ENCODE measurements around the gene OR5H14.
"Not testable (repeated sequence)": the region's sequence is repeated elsewhere in the genome, so short reads cannot be mapped to it uniquely, and the experiment has no call there.

Gene OR5H14

DNA sequence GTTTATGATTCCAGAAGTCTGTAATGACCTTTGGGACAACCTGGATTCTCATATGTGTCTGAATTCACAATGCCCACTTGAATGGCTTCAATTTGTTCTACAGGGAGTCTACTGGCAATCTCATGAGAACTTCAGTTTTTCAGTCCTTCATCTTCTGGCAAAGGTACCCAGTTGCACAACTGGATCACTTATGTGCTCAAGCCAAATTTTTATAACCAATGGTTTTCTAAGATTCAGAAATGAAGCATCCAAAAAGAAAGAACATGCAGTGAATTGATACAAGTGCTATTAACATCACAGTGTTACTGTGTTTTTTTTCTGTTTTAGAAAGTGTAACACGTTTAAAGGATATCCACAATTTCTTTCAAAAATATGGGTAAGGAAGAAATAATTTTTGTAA is at the start of gene OR5H14:
Gene OR5H14, plus strand, starts transcription at position 301 of the 400 bp plus-strand sequence. CDS start 1,907 bp downstream, outside the sequence.
- Histone ChIP-seq H3K9me3 (ENCODE audit: control insufficient read depth, insufficient read depth, low read length) (no peaks in the 10 kb centered on the region), H3K36me3 (ENCODE audit: insufficient read depth, low read length) (no peaks in the 10 kb centered on the region), H3K4me1 (ENCODE audit: insufficient read depth, low read length) (no peaks in the 10 kb centered on the region), H3K9ac (ENCODE audit: low read depth, low read length) (no peak within 1 kb of the TSS)

DNA sequence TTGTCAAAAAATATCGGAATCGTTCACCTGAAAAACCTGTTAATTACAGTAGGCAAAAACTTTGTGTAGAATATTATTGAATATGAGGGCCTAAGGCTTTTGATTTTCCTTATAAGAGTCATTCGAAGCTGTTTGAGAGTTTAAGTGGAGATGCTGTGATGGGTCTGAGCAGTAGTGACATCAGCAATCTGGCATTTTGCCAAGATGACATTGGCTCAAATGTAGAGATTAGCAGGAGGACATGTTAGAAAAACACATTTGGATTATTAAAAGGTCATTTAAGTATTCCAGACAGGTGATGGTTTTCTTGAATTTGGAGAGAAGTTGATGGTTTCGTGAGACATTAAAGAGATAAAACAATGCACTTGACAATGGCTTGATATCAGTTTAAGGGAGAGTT is 47.4 kb upstream of the OR5H14 start:
- Histone ChIP-seq H3K4me1 (ENCODE audit: insufficient read depth, low read length) (no peaks in the 10 kb centered on the region), H3K9ac (ENCODE audit: low read depth, low read length) (no peak overlapping the region), H3K9me3 (ENCODE audit: control insufficient read depth, insufficient read depth, low read length) (no peaks in the 10 kb centered on the region), H3K36me3 (ENCODE audit: insufficient read depth, low read length) (no peaks in the 10 kb centered on the region)

DNA sequence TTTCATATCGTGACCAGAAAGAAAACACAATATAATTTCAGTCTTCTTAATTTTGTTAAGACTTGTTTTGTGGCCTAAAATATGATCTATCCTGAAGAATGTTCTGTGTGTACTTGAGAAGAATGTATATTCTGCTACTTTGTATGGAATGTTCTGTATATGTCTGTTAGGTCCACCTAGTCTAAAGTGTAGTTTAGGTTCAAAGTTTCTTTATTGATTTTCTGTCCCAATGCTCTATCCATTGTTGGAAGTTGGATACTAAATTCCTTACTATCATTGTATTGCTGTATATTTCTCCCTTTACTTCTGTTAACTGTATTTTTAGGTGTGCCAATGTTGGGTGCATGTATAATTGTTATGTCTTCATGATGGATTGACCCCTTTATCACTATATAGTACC is 39.1 kb upstream of the OR5H14 start:
- H3K36me3 ChIP-seq (ENCODE audit: insufficient read depth, low read length), result no peaks in the 10 kb centered on the region

DNA sequence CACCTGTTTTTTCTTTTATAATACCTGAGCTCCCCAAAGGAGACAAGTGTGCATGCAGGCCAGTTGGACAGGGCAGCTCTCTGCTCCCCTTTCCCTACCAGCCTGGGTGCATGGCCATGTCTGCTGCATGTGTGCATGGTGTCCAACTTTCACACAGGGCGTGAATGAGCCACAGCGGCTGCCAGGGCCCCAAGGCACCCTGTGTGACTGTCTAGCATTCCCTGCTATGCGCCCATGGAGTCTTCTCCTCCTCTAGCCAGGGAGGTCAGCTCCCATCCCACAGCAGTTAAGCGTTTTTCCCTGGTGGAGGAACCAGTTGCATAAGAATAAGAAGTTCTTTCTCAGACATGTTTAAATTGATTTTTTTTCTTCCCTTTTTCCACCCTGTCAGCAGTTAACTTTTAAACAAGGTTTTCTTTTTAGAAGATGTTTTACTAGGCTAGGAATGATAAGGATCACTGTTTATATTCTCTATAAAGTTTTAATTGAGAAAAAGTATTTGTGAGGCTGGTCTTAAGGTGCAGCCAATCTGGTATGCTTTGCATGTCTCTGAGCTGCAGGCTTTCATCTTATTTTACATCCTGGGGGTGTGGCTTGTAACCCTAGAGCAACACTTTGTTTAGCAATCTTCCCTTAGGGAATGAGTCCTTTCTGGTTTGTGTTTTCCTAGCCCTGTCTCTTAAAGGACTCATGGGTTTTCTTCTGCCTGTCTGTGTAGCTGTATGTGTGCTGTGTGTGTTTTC is 37.3 kb upstream of the OR5H14 start:
- H3K36me3 ChIP-seq (ENCODE audit: insufficient read depth, low read length), result no peaks in the 10 kb centered on the region
- H3K9me3 ChIP-seq (ENCODE audit: control insufficient read depth, insufficient read depth, low read length), result peaks cover 2% of the 10 kb centered on the region
- no peak overlapping the region for H3K9ac ChIP-seq (ENCODE audit: low read depth, low read length)
- H3K4me1 ChIP-seq (ENCODE audit: insufficient read depth, low read length), result no peaks in the 10 kb centered on the region

More for the DNA sequence above, 39.1 kb upstream of the OR5H14 start:
- Histone ChIP-seq H3K4me1 (ENCODE audit: insufficient read depth, low read length) (no peaks in the 10 kb centered on the region), H3K9ac (ENCODE audit: low read depth, low read length) (no peak overlapping the region), H3K9me3 (ENCODE audit: control insufficient read depth, insufficient read depth, low read length) (no peaks in the 10 kb centered on the region; the same call in 1 of the 2 replicates)

DNA sequence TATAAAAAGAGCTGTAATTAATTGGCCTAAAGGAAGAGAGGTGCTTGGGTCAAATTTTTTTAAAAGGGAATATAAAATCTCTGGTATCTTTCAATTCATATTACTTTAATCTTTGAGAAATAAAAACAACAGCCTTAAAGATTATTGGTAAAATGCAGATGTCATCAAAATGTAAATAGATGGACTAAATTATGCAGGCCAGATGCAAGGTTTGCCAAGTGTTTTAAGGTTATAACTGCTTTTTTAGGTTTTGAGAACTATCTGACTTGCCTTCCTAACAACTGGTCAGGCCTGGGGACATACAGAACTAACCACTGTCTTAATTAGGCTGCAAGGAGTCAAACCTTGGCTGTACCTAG is 36.8 kb upstream of the OR5H14 start:
- Histone ChIP-seq H3K36me3 (ENCODE audit: insufficient read depth, low read length) (no peaks in the 10 kb centered on the region), H3K9me3 (ENCODE audit: control insufficient read depth, insufficient read depth, low read length) (peaks cover 2% of the 10 kb centered on the region), H3K9ac (ENCODE audit: low read depth, low read length) (no peak overlapping the region), H3K4me1 (ENCODE audit: insufficient read depth, low read length) (no peaks in the 10 kb centered on the region)

DNA sequence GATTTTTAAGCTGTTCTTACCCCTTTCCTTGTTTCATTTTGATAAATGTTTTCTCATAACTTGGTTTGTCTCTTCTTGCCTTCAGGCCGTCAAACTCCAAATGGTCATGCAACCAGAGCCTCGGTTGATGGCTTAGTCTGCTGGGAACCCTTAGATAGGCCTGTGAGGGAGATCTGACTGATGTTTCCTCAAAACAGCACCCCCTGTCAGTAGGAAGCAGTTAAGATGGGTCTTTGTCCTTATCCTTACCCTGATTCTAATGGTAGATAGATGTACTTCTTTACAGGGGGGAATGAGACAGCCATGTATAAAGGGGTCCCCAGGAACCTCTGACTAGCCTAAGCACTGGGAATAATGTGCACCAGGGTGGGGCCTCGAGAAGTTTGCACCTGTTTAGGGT is 33.0 kb upstream of the OR5H14 start:
- H3K9ac ChIP-seq (ENCODE audit: low read depth, low read length), result no peak overlapping the region
- no peaks in the 10 kb centered on the region for H3K36me3 ChIP-seq (ENCODE audit: insufficient read depth, low read length)
- H3K4me1 ChIP-seq (ENCODE audit: insufficient read depth, low read length), result no peaks in the 10 kb centered on the region
- peaks cover 2% of the 10 kb centered on the region for H3K9me3 ChIP-seq (ENCODE audit: control insufficient read depth, insufficient read depth, low read length)

DNA sequence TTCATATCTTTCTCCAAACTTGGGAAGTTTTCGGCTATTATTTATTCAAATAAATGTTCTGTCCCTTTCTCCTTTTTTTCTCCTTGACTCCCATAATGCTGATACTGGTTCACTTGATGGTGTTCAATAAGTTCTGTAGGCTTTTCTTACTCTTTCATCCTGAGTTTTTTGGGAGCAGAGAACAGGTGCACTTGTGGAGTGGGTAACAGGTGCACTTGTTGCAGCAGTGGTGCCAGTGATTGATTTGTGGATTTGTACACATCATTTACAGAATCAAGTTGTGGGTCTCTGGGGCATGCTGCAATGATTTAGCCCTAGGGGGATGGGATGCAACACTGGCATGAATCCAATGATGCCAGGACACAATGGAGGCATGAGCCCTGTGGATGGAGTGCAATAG is 31.6 kb upstream of the OR5H14 start:
- no peaks in the 10 kb centered on the region for H3K36me3 ChIP-seq (ENCODE audit: insufficient read depth, low read length)
- H3K9ac ChIP-seq (ENCODE audit: low read depth, low read length), result no peak overlapping the region
- H3K4me1 ChIP-seq (ENCODE audit: insufficient read depth, low read length), result no peaks in the 10 kb centered on the region
- H3K9me3 ChIP-seq (ENCODE audit: control insufficient read depth, insufficient read depth, low read length), result peaks cover 2% of the 10 kb centered on the region

DNA sequence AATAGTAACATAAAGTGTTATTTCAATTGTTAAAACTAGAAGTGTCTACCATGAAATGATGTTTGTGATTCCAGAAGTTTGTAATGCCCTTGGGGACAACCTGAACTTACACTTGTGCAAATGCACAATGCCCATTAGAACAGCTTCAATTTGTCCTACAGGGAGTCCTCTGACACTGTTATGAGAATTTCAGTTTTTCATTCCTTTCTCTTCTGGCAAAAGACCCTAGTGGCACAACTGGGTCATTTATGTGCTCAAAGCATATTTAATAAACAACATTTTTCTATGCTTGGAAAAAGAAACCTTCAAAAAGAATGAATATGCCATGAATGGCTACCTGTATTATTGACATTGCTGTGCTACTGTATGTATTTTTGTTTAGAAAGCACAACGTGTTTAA is 16.9 kb upstream of the OR5H14 start, which contains the start of gene OR5H1:
Gene OR5H1, plus strand, starts transcription at position 301 of the 400 bp plus-strand sequence. CDS start 1,977 bp downstream, outside the sequence.
- no peaks in the 10 kb centered on the region for H3K9me3 ChIP-seq (ENCODE audit: control insufficient read depth, insufficient read depth, low read length)
- H3K9ac ChIP-seq (ENCODE audit: low read depth, low read length), result no peak within 1 kb of the TSS
- H3K4me1 ChIP-seq (ENCODE audit: insufficient read depth, low read length), result no peaks in the 10 kb centered on the region
- no peaks in the 10 kb centered on the region for H3K36me3 ChIP-seq (ENCODE audit: insufficient read depth, low read length)

DNA sequence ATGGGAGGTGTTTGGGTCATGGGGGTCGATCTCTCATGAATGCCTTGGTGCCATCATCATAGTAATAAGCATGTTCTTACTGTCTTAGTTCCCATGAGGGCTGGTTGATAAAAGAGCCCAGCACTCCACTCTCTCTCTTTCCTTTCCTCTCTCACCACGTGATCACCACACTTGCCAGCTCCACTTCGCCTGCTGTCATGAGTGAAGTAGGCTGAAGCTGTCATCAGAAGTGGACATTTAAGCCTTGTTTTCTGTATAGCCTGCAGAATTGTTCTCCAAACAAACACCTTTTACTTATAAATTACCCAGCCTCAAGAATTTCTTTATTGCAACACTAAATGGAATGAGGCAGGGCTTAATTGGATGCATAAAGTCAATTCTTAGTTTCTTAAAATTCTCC is 10.6 kb upstream of the OR5H14 start:
- peaks cover 8% of the 10 kb centered on the region; the same call in 1 of the 2 replicates for H3K4me1 ChIP-seq (ENCODE audit: insufficient read depth, low read length)
- no peaks in the 10 kb centered on the region for H3K9me3 ChIP-seq (ENCODE audit: control insufficient read depth, insufficient read depth, low read length)
- no peaks in the 10 kb centered on the region for H3K36me3 ChIP-seq (ENCODE audit: insufficient read depth, low read length)
- no peak overlapping the region for H3K9ac ChIP-seq (ENCODE audit: low read depth, low read length)

DNA sequence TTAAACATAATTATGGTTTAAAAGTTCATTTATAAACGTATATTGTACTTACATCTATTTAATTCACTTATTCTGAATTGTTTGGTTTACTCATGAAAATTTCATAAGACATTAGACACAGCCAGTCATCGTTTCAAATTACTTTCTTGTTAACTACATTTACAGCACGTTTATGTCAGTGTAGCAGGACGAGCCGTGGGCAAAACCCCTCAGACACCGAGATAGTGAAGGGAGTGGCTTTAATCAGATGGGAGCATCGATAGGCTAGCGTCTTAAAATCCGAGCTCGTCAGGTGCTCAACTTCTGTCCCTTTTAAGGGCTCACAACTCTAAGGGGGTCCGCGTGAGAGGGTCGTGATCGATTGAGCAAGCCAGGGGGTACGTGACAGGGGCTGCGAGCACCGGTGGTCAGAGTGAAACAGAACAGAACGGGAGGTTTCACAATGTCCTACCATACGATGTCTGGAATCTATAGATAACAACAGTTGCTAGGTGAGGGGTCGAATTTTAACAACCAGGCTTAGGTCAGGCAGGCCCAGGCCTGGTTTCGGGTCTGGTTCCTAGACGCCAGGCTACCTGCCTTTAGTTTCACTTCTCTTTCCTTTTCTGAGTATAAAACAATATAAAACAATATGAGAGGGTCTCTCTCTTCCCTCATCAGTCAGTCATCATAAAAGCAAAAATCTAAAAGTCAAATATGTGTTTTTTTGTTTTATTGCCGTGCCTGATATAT is 9.3 kb upstream of the OR5H14 start:
- not testable (repeated sequence) for H3K4me1 ChIP-seq (ENCODE audit: insufficient read depth, low read length); H3K9ac ChIP-seq (ENCODE audit: low read depth, low read length); H3K36me3 ChIP-seq (ENCODE audit: insufficient read depth, low read length); H3K9me3 ChIP-seq (ENCODE audit: control insufficient read depth, insufficient read depth, low read length)

DNA sequence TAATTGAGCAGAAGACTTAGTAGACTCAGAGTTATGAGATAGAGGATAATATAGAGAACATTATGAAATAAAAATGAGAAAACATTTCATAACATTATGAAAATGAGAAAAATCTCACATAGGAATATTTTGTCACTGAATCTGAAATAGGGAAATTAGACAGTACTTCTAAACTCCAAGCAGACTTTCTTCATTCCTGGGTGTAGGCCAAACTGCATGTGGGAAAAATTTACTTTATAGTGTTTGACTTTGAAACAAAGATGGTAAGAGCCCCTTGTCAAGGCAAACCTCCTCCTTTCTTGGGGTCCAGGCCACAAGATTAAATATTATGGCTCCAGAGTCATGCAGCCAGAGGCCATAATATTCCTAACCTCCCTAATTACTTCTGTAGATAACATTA is 6.7 kb upstream of the OR5H14 start:
- H3K9ac ChIP-seq (ENCODE audit: low read depth, low read length), result no peak overlapping the region
- peaks cover 8% of the 10 kb centered on the region; the same call in 1 of the 2 replicates for H3K4me1 ChIP-seq (ENCODE audit: insufficient read depth, low read length)
- no peaks in the 10 kb centered on the region for H3K36me3 ChIP-seq (ENCODE audit: insufficient read depth, low read length)
- no peaks in the 10 kb centered on the region for H3K9me3 ChIP-seq (ENCODE audit: control insufficient read depth, insufficient read depth, low read length)

DNA sequence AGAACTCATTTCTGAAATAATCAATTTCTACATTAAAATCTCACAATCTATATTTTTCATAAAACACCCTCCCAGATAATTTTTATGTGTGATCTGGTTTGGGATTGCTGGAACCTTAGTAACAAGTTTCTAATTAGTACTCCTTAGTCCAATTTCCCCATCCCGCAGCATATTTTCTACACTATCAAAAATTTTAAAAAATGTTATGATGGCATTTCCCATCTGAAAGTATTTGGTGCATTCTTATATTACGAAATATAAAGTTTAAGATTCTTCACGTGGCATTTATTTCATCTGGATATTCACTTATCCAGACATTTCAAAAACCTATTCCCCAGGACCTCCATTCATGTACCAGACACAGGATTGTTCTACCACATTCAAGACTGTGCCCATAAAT is 1.5 kb downstream of the OR5H14 start:
- Histone ChIP-seq H3K9ac (ENCODE audit: low read depth, low read length) (no peak overlapping the region), H3K36me3 (ENCODE audit: insufficient read depth, low read length) (no peaks in the 10 kb centered on the region), H3K4me1 (ENCODE audit: insufficient read depth, low read length) (no peaks in the 10 kb centered on the region), H3K9me3 (ENCODE audit: control insufficient read depth, insufficient read depth, low read length) (no peaks in the 10 kb centered on the region)

DNA sequence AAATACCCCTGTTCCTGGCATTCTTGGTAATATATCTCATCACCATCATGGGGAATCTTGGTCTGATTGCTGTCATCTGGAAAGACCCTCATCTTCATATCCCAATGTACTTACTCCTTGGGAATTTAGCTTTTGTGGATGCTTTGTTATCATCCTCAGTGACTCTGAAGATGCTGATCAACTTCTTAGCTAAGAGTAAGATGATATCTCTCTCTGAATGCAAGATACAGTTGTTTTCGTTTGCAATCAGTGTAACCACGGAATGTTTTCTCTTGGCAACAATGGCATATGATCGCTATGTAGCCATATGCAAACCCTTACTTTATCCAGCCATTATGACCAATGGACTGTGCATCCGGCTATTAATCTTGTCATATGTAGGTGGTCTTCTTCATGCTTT is 2.2 kb downstream of the OR5H14 start:
- not testable (repeated sequence) for H3K9me3 ChIP-seq (ENCODE audit: control insufficient read depth, insufficient read depth, low read length); H3K4me1 ChIP-seq (ENCODE audit: insufficient read depth, low read length); H3K36me3 ChIP-seq (ENCODE audit: insufficient read depth, low read length); H3K9ac ChIP-seq (ENCODE audit: low read depth, low read length)

DNA sequence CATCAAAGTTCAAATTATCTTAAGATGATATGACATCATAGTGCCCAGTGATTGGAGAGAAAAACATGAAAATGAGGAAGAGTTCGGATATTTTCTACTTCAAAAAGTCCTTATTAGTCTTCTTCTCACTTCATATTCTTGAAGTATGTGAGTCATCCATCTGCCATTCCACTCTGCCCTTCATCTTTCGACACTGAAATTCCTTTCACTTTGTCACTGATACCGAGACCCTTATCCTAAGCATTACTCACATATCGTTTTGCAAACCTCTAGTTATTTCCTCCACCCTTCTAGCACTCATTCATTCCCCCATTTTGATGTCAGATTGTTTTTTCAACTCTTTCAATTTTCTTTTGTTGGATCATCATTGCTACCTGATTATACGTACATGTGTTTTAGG is 4.0 kb downstream of the OR5H14 start:
- H3K9ac ChIP-seq (ENCODE audit: low read depth, low read length), result no peak overlapping the region
- H3K36me3 ChIP-seq (ENCODE audit: insufficient read depth, low read length), result no peaks in the 10 kb centered on the region
- no peaks in the 10 kb centered on the region for H3K4me1 ChIP-seq (ENCODE audit: insufficient read depth, low read length)
- no peaks in the 10 kb centered on the region for H3K9me3 ChIP-seq (ENCODE audit: control insufficient read depth, insufficient read depth, low read length)

DNA sequence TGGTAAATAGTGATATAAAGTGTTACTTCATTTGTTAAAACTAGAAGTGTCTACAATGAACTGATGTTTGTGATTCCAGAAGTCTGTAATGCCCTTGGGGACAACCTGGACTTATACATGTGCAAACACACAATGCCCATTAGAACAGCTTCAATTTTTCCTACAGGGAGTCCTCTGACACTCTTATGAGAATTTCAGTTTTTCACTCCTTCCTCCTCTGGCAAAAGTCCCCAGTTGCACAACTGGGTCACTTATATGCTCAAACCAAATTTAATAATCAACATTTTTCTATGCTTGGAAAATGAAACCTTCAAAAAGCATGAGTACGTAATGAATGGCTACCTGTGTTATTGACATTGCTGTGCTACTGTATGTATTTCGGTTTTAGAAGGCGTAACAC is 19.1 kb downstream of the OR5H14 start, which contains the start of gene OR5H15:
Gene OR5H15, plus strand, starts transcription at position 301 of the 400 bp plus-strand sequence. CDS start 2,004 bp downstream, outside the sequence.
- no peaks in the 10 kb centered on the region for H3K4me1 ChIP-seq (ENCODE audit: insufficient read depth, low read length)
- H3K9me3 ChIP-seq (ENCODE audit: control insufficient read depth, insufficient read depth, low read length), result no peaks in the 10 kb centered on the region

More for the DNA sequence above, 19.1 kb downstream of the OR5H14 start, which contains the start of gene OR5H15:
- H3K36me3 ChIP-seq (ENCODE audit: insufficient read depth, low read length), result no peaks in the 10 kb centered on the region
- H3K9ac ChIP-seq (ENCODE audit: low read depth, low read length), result no peak within 1 kb of the TSS

All from ES-I3 (cell line).